Measurements from ENCODE around the gene EPOP.
"Not testable (repeated sequence)": the region's sequence is repeated elsewhere in the genome, so short reads cannot be mapped to it uniquely, and the experiment has no call there.

Gene EPOP

GRCh38 chr17:38653230-38653629 lies 21.5 kb downstream of the EPOP start:
- no peak for DNase-seq (ENCODE audit: low spot score)

GRCh38 chr17:38650653-38651173 lies 24.0 kb downstream of the EPOP start:
- not testable (repeated sequence) for DNase-seq (ENCODE audit: low spot score)

- DNase-seq (ENCODE audit: low spot score) = no peak
Measured at GRCh38 chr17:38637951-38638350, 36.8 kb downstream of the EPOP start.

- no peak for DNase-seq (ENCODE audit: low spot score)
Measured at GRCh38 chr17:38636054-38636453, 38.7 kb downstream of the EPOP start.

GRCh38 chr17:38632334-38632733 lies 42.4 kb downstream of the EPOP start:
- no peak for DNase-seq (ENCODE audit: low spot score)

GRCh38 chr17:38628441-38628840 lies 46.3 kb downstream of the EPOP start:
- DNase-seq (ENCODE audit: low spot score) = no peak

- DNase-seq (ENCODE audit: low spot score) = no peak
Measured at GRCh38 chr17:38627957-38628356, 46.8 kb downstream of the EPOP start.

GRCh38 chr17:38626606-38627226 lies 48.0 kb downstream of the EPOP start:
- not testable (repeated sequence) for DNase-seq (ENCODE audit: low spot score)

- no peak for DNase-seq (ENCODE audit: low spot score)
Measured at GRCh38 chr17:38625482-38625881, 49.3 kb downstream of the EPOP start.

GRCh38 chr17:38624782-38625355 lies 49.9 kb downstream of the EPOP start:
- peak; percentile 32 for DNase-seq (ENCODE audit: low spot score)
